H9 (cell line): ENCODE data around the gene AVEN. TPM values are rescaled to one million over a fixed set of nuclear protein-coding genes. Genes with fewer than 3 reads are reported as not detected.

Source experiments
- DNase-seq: peaks from one replicate; pipeline ENCODE4 v3.0.0-alpha.2; 2017
- H2AFZ ChIP-seq: one replicate; pipeline ENCODE4 v1.6.1; 2013; ENCODE audit warnings: mild to moderate bottlenecking, low read length, control low read depth, moderate library complexity
- H2AK5ac ChIP-seq: 2 replicates; pipeline ENCODE4 v1.6.1; 2013; ENCODE audit warnings: low read length, control low read depth, mixed read lengths; ENCODE audit not compliant: insufficient read length
- H2BK120ac ChIP-seq: one replicate; pipeline ENCODE4 v1.6.1; 2013; ENCODE audit warnings: low read depth, mild to moderate bottlenecking, low read length, control low read depth, inconsistent platforms; ENCODE audit not compliant: poor library complexity, severe bottlenecking
- H2BK12ac ChIP-seq: 2 replicates; pipeline ENCODE4 v1.6.1; 2013; ENCODE audit warnings: low read length, control low read depth, mixed read lengths, low read depth; ENCODE audit not compliant: insufficient read length
- H2BK15ac ChIP-seq: 2 replicates; pipeline ENCODE4 v1.6.1; 2013; ENCODE audit warnings: low read depth, low read length, control low read depth
- H2BK20ac ChIP-seq: one replicate; pipeline ENCODE4 v1.6.1; 2013; ENCODE audit warnings: low read depth, mild to moderate bottlenecking, low read length, control low read depth, inconsistent platforms; ENCODE audit not compliant: poor library complexity, severe bottlenecking
- H2BK5ac ChIP-seq: 2 replicates; pipeline ENCODE4 v1.6.1; 2013; ENCODE audit warnings: low read length, control low read depth, mixed read lengths; ENCODE audit not compliant: insufficient read length
- H3K14ac ChIP-seq: 2 replicates; pipeline ENCODE4 v1.6.1; 2013; ENCODE audit warnings: low read length, control low read depth; ENCODE audit not compliant: insufficient read depth
- H3K18ac ChIP-seq: 2 replicates; pipeline ENCODE4 v1.6.1; 2013; ENCODE audit warnings: low read depth, mild to moderate bottlenecking, mixed read lengths, low read length, control low read depth; ENCODE audit not compliant: insufficient read length
- H3K23ac ChIP-seq: 2 replicates; pipeline ENCODE4 v1.6.1; 2013; ENCODE audit warnings: low read length, control low read depth, mixed read lengths, low read depth; ENCODE audit not compliant: insufficient read length
- H3K23me2 ChIP-seq: 2 replicates; pipeline ENCODE4 v1.6.1; 2013; ENCODE audit warnings: low read depth, mild to moderate bottlenecking, mixed read lengths, low read length, control low read depth; ENCODE audit not compliant: insufficient read length, poor library complexity, severe bottlenecking
- H3K27ac ChIP-seq: 2 replicates; pipeline ENCODE4 v1.5.1; 2013; ENCODE audit warnings: low read length, control low read depth, mixed read lengths, low read depth; ENCODE audit not compliant: insufficient read length
- H3K27me3 ChIP-seq: 2 replicates; pipeline ENCODE4 v1.6.1; 2013; ENCODE audit warnings: low read length, control low read depth, inconsistent platforms; ENCODE audit not compliant: insufficient read depth
- H3K4ac ChIP-seq: 2 replicates; pipeline ENCODE4 v1.6.1; 2013; ENCODE audit warnings: low read depth, mild to moderate bottlenecking, control low read depth, inconsistent platforms, low read length, moderate library complexity
- H3K4me1 ChIP-seq: 2 replicates; pipeline ENCODE4 v1.6.1; 2013; ENCODE audit warnings: low read length, control low read depth, inconsistent platforms; ENCODE audit not compliant: insufficient read depth
- H3K4me2 ChIP-seq: 2 replicates; pipeline ENCODE4 v1.6.1; 2013; ENCODE audit warnings: low read length, control low read depth, mixed read lengths; ENCODE audit not compliant: insufficient read length, insufficient read depth
- H3K56ac ChIP-seq: 2 replicates; pipeline ENCODE4 v1.6.1; 2013; ENCODE audit warnings: low read depth, mild to moderate bottlenecking, mixed read lengths, low read length, control low read depth; ENCODE audit not compliant: insufficient read length
- H3K79me1 ChIP-seq: 2 replicates; pipeline ENCODE4 v1.6.1; 2013; ENCODE audit warnings: low read depth, mild to moderate bottlenecking, moderate library complexity, low read length, control low read depth, inconsistent platforms; ENCODE audit not compliant: insufficient read depth, poor library complexity, severe bottlenecking
- H3K79me2 ChIP-seq: 2 replicates; pipeline ENCODE4 v1.6.1; 2013; ENCODE audit warnings: low read length, control low read depth, inconsistent platforms; ENCODE audit not compliant: insufficient read depth
- H3K9ac ChIP-seq: 2 replicates; pipeline ENCODE4 v1.6.1; 2013; ENCODE audit warnings: low read length, control low read depth, mixed read lengths; ENCODE audit not compliant: insufficient read length; ENCODE audit errors: extremely low read depth
- H3K9me3 ChIP-seq: one replicate; pipeline ENCODE4 v1.6.1; 2013; ENCODE audit warnings: low read depth, low read length, inconsistent platforms; ENCODE audit not compliant: control insufficient read depth
- H3T11ph ChIP-seq: one replicate; pipeline ENCODE4 v1.6.1; 2013; ENCODE audit warnings: mild to moderate bottlenecking, low read length, control low read depth, inconsistent platforms
- H4K20me1 ChIP-seq: one replicate; pipeline ENCODE4 v1.6.1; 2013; ENCODE audit not compliant: control insufficient read depth, insufficient read length, insufficient read depth
- H4K5ac ChIP-seq: 2 replicates; pipeline ENCODE4 v1.6.1; 2013; ENCODE audit warnings: low read depth, mild to moderate bottlenecking, mixed read lengths, low read length, control low read depth; ENCODE audit not compliant: insufficient read length
- H4K8ac ChIP-seq: replicated peaks from 2 replicates; pipeline ENCODE4 v1.6.1; 2013; ENCODE audit warnings: low read length, control low read depth, mixed read lengths, low read depth; ENCODE audit not compliant: insufficient read length
- H4K91ac ChIP-seq: 2 replicates; pipeline ENCODE4 v1.6.1; 2013; ENCODE audit warnings: low read depth, mild to moderate bottlenecking, moderate library complexity, mixed read lengths, low read length, control low read depth; ENCODE audit not compliant: insufficient read length
- H3K27ac Mint-ChIP-seq, 3 experiments: 2 replicates in 2 of 3; 3 replicates in 1 of 3; pipeline ENCODE4 v1.8.0; 2020 to 2021; ENCODE audit warnings: mixed read lengths in 3 of 3, mild to moderate bottlenecking in 1 of 3, moderate library complexity in 1 of 3
- H3K27me3 Mint-ChIP-seq: 2 replicates; pipeline ENCODE4 v1.8.0; 2021; ENCODE audit warnings: low read depth, mild to moderate bottlenecking, moderate library complexity, mixed read lengths
- H3K36me3 Mint-ChIP-seq, 3 experiments: 2 replicates in 2 of 3; 3 replicates in 1 of 3; pipeline ENCODE4 v1.8.0; 2020 to 2021; ENCODE audit warnings: low read depth in 3 of 3, mixed read lengths in 3 of 3; ENCODE audit not compliant: insufficient read depth in 1 of 3
- H3K4me1 Mint-ChIP-seq, 2 experiments: 2 replicates each; pipeline ENCODE4 v1.8.0; 2020; ENCODE audit warnings: mixed read lengths in 2 of 2
- H3K4me3 Mint-ChIP-seq, 2 experiments: 2 replicates in 1 of 2; 3 replicates in 1 of 2; pipeline ENCODE4 v1.8.0; 2020 to 2021; ENCODE audit warnings: mild to moderate bottlenecking in 2 of 2, mixed read lengths in 2 of 2, moderate library complexity in 1 of 2
- H3K9me3 Mint-ChIP-seq, 2 experiments: 2 replicates in 1 of 2; 3 replicates in 1 of 2; pipeline ENCODE4 v1.8.0; 2020; ENCODE audit warnings: mild to moderate bottlenecking in 2 of 2, mixed read lengths in 2 of 2, moderate library complexity in 1 of 2
- WGBS: extraction: QIAGEN DNeasy Blood & Tissue Kit; methylation state at CpG from one replicate; pipeline ENCODE4 v1.1.7; 2013; ENCODE audit warnings: missing lambda C conversion rate, low lambda C conversion rate, mixed read lengths; ENCODE audit not compliant: insufficient read length; ENCODE audit errors: extremely low coverage; 5-methylcytosine and 5-hydroxymethylcytosine counted together
- total RNA-seq: library from RNA; stranded (reverse); gene quantifications from 2 replicates; pipeline ENCODE4 v1.2.1, GENCODE V29; 2021
- TF ChIP-seq, protein P1 (sequence below): fragments of 200-600 bp; sonication (generic); conservative IDR thresholded peaks from 3 replicates; pipeline ENCODE4 v1.8.0; 2021; ENCODE audit warnings: antibody characterized with exemption, mild to moderate bottlenecking

The AVEN gene
- total RNA-seq, 1 experiment from 2014 or later: 16.1 TPM

DNA sequence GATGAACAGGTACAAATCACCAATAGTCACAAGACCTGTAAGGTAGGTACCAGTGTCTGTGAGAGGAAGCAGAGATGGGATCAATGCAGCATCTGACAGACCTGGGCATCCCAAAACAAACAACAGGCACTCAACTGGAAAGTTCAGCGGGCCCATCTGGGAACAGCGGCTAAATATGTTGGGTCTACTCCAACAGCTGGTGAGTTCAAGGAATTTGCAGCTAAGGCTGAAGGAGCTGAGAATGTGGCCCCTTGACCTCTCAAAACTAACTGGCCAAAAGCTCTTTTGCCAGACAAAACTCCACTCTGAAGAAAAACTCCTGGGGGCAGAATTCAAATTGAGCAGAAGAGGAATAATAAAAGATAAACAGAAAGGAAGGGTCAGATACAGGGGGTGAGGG lies 24.4 kb downstream of the AVEN start:
- Histone ChIP-seq H2AFZ (no peak overlapping the region), H3K9me3 (no peaks in the 10 kb centered on the region), H2BK5ac (no peak overlapping the region), H3K18ac (no peak overlapping the region), H4K5ac (no peak overlapping the region), H3K14ac (no peak overlapping the region), H2BK120ac (no peak overlapping the region), H3T11ph (no peak overlapping the region), H3K23me2 (no peaks in the 10 kb centered on the region), H2BK20ac (no peak overlapping the region), H2BK15ac (no peak overlapping the region), H3K79me1 (no peaks in the 10 kb centered on the region), H4K20me1 (no peaks in the 10 kb centered on the region), H4K8ac (no peak overlapping the region), H2BK12ac (no peak overlapping the region), H3K4me2 (no peak overlapping the region), H3K27me3 (no peaks in the 10 kb centered on the region), H3K9ac (no peak overlapping the region), H2AK5ac (no peak overlapping the region), H3K23ac (no peak overlapping the region), H3K27ac (no peak overlapping the region), H3K4ac (no peak overlapping the region), H3K79me2 (no peaks in the 10 kb centered on the region), H4K91ac (no peak overlapping the region), H3K56ac (no peak overlapping the region), H3K4me1 (peaks cover 2% of the 10 kb centered on the region; the same call in 1 of the 2 replicates)
- no CpG with 5 or more reads among the region's 2 CpGs for WGBS
- DNase-seq: no peak
- Mint-ChIP-seq H3K27me3 (no peaks in the 10 kb centered on the region), H3K4me1 (peaks cover 17 to 19% of the 10 kb centered on the region in 2 experiments), H3K4me3 (no peak overlapping the region), H3K27ac (peak overlapping the region in 1 of 3 experiments; percentile 7; a peak in 2 of 7 replicates), H3K9me3 (no peaks in the 10 kb centered on the region; a peak in 1 of 5 replicates), H3K36me3 (peaks cover 7 to 16% (median 11%) of the 10 kb centered on the region in 3 experiments)
- TF ChIP-seq, protein P1, sequence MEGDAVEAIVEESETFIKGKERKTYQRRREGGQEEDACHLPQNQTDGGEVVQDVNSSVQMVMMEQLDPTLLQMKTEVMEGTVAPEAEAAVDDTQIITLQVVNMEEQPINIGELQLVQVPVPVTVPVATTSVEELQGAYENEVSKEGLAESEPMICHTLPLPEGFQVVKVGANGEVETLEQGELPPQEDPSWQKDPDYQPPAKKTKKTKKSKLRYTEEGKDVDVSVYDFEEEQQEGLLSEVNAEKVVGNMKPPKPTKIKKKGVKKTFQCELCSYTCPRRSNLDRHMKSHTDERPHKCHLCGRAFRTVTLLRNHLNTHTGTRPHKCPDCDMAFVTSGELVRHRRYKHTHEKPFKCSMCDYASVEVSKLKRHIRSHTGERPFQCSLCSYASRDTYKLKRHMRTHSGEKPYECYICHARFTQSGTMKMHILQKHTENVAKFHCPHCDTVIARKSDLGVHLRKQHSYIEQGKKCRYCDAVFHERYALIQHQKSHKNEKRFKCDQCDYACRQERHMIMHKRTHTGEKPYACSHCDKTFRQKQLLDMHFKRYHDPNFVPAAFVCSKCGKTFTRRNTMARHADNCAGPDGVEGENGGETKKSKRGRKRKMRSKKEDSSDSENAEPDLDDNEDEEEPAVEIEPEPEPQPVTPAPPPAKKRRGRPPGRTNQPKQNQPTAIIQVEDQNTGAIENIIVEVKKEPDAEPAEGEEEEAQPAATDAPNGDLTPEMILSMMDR: no peak
